Colonic mucosa (tissue), 4 donors: Measurements from ENCODE around the gene RPGRIP1L. TPM values are rescaled to one million over a fixed set of nuclear protein-coding genes. Genes with fewer than 3 reads are reported as not detected.

ENCODE experiments used
- DNase-seq: peaks from one replicate; pipeline ENCODE4 v3.0.0-alpha.2; 2020
- H3K27ac ChIP-seq: fragments of 200-600 bp; one replicate; pipeline ENCODE4 v1.8.0; 2021
- H3K27me3 ChIP-seq: fragments of 200-600 bp; one replicate; pipeline ENCODE4 v1.8.0; 2021
- H3K36me3 ChIP-seq: fragments of 200-600 bp; one replicate; pipeline ENCODE4 v1.8.0; 2021
- H3K4me1 ChIP-seq: fragments of 200-600 bp; one replicate; pipeline ENCODE4 v1.8.0; 2021; ENCODE audit warnings: mild to moderate bottlenecking
- H3K4me3 ChIP-seq: fragments of 200-600 bp; one replicate; pipeline ENCODE4 v1.8.0; 2021
- H3K9ac ChIP-seq, 2 donors: one replicate each; pipeline ENCODE4 v1.7.0; 2013; ENCODE audit warnings: control low read depth in 2 of 2, low read depth in 2 of 2, low read length in 2 of 2
- H3K9me3 ChIP-seq: fragments of 200-600 bp; one replicate; pipeline ENCODE4 v1.8.0; 2021
- CTCF ChIP-seq: fragments of 200-600 bp; IDR thresholded peaks from one replicate; pipeline ENCODE4 v1.8.0; 2022; ENCODE audit warnings: antibody characterized with exemption, mild to moderate bottlenecking
- intact Hi-C: fragments of 100-400 bp; cut with DNase I; formaldehyde crosslinking; loops from one replicate; pipeline ENCODE4 v1.14.1; 2022
- total RNA-seq, 2 donors: library from RNA; stranded (reverse); fragmentation: NEBNext Ultra II Directional in 1 of 2; extraction: Animal tissue kit (Norgen Biotek cat#: 25700) in 1 of 2; gene quantifications; one replicate each; pipeline ENCODE4 v1.2.1, GENCODE V29; 2021
- donor health status: healthy.
- donor health status: DM: no; HTN: no; CAD: no.
- donor health status: DM: no; HTN: no; CAD: no.

Gene RPGRIP1L
- total RNA-seq, 2 donors from 2014 or later = 1.6 to 5.5 TPM

- intact Hi-C loops = no loop called here
- no peak for DNase-seq
- Histone ChIP-seq H3K4me3 (no peak overlapping the region), H3K9me3 (no peaks in the 10 kb centered on the region), H3K27ac (no peak overlapping the region), H3K27me3 (no peaks in the 10 kb centered on the region), H3K9ac (no peak overlapping the region), H3K36me3 (no peaks in the 10 kb centered on the region), H3K4me1 (no peaks in the 10 kb centered on the region)
- TF ChIP-seq CTCF = no peak
Measured at GRCh38 chr16:53622315-53622714, 81.3 kb downstream of the RPGRIP1L start.

DNA sequence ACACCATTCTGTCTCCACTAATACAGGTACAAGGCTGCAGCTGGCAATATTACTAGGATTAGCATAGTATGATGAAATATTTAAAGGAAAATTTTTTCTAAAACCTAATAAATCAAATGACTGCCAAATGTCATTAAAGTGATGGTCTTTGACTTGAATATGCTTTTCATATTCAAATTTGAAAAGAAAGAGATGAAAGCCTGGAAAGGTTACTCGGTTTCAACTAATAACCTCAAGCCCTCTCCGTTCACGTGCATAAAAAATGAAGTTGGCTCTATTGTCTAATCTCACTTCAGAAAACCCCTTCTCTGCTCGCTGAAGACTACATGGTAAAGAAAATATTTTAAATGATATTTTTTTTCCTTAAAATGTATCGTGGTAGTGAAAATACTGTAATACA, 83.2 kb downstream of the RPGRIP1L start:
- no peaks in the 10 kb centered on the region for H3K9me3 ChIP-seq

GRCh38 chr16:53619235-53619634, 84.4 kb downstream of the RPGRIP1L start:
- Histone ChIP-seq H3K27ac (no peak overlapping the region), H3K36me3 (no peaks in the 10 kb centered on the region), H3K4me3 (no peak overlapping the region), H3K4me1 (no peaks in the 10 kb centered on the region), H3K9me3 (no peaks in the 10 kb centered on the region), H3K9ac (no peak overlapping the region), H3K27me3 (no peaks in the 10 kb centered on the region)
- no peak for TF ChIP-seq CTCF
- no peak for DNase-seq
- intact Hi-C loops = no loop called here

More for the DNA sequence above, 83.2 kb downstream of the RPGRIP1L start:
- no peak overlapping the region for H3K4me3 ChIP-seq
- no peaks in the 10 kb centered on the region for H3K36me3 ChIP-seq
- DNase-seq = no peak
- H3K9ac ChIP-seq = no peak overlapping the region
- TF ChIP-seq CTCF = no peak
- no peaks in the 10 kb centered on the region for H3K4me1 ChIP-seq
- H3K27me3 ChIP-seq = no peaks in the 10 kb centered on the region
- no peak overlapping the region for H3K27ac ChIP-seq
- intact Hi-C loops = no loop called here

- no peaks in the 10 kb centered on the region for H3K36me3 ChIP-seq
- intact Hi-C loops = no loop called here
- H3K27me3 ChIP-seq = no peaks in the 10 kb centered on the region
- H3K9me3 ChIP-seq = no peaks in the 10 kb centered on the region
- H3K4me1 ChIP-seq = peaks cover 5% of the 10 kb centered on the region
- no peak overlapping the region for H3K4me3 ChIP-seq
- no peak overlapping the region for H3K27ac ChIP-seq
- TF ChIP-seq CTCF = no peak
- H3K9ac ChIP-seq = no peak overlapping the region
- no peak for DNase-seq
Measured at GRCh38 chr16:53614346-53614745, 89.3 kb downstream of the RPGRIP1L start.

- Histone ChIP-seq H3K27me3 (no peaks in the 10 kb centered on the region), H3K27ac (no peak overlapping the region), H3K4me1 (peaks cover 5% of the 10 kb centered on the region), H3K9me3 (no peaks in the 10 kb centered on the region), H3K36me3 (no peaks in the 10 kb centered on the region), H3K4me3 (no peak overlapping the region), H3K9ac (no peak overlapping the region)
- TF ChIP-seq CTCF = no peak
- DNase-seq = peak; percentile 24
- intact Hi-C loops = no loop called here
Measured at GRCh38 chr16:53612003-53612402, 91.7 kb downstream of the RPGRIP1L start.
